Measurements from ENCODE around the gene PHLDB3.

PHLDB3 gene

DNA sequence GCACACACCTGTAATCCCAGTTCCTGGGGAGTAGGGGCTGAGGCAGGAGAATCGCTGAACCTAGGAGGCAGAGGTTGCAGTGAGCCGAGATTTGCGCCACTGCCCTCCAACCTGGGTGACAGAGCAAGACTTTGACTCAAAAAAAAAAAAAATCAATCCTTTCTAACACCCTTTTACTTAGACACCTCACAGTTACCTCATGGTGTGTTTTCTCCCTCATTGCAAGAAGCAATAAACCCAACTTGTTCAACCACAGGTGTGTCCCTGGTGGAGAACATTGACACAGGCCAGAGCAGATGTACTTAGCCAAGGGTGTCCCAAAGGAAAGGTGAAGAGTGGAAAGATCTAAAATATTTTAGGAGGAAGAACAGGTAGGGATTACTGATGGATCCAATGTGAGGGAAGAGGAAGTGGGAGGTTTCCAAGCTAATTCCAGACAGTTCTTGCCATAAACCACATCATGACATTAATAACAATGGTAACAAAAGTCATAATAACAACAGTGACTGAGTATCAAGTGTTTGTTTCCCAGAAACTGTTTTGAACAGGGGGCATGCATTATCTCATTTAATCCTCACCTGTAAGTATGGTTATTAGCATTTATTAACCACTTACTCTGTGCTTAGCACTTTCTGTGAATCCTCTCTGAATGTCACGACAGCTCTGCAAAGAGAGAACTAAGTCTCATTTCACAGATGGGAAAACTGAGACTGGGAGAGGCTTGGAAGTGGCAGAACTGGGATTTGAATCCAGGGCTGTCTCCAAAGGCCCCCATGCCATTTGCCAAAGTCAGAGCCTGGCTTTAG is 36.0 kb downstream of the PHLDB3 start:
- no peak for DNase-seq (ENCODE audit: low read depth)

- DNase-seq (ENCODE audit: low read depth): no peak
Measured at GRCh38 chr19:43467730-43468129, 36.8 kb downstream of the PHLDB3 start.

DNA sequence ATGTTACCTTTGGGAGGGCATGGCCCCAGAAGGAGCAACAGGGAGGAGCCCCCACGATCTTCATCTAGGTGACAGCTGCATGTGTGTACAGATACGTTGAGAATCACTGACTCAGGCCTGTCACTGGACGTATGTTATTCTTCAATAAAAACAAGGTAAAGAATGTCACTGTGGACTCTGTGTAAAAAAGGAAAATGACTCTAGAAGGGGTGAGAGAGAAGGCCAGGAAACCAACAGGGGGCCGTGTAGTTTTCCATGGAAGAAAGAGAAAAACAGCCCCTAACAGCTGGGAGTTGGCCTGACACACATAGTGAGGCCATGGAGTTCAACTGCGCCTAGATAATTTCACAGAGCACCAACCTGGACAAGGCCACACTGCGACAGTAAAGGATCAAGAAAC is 37.3 kb downstream of the PHLDB3 start:
- no peak for DNase-seq (ENCODE audit: low read depth)

DNA sequence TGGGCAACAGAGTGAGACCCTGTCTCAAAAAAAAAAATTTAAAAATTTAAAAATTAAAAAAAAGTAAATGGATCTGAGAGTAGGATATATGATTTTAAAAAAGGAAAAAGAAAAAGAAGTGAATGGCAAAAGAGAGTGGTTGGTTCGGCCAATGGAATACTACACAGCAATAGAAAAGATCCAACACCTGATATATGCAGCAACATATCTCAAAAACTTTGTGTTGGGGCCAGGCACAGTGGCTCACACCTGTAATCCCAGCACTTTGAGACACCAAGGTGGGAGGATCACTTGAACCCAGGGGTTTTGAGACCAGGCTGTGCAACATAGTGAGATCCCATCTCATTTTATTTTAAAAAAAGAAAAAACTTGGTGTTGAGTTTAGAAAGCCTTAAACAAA is 37.8 kb downstream of the PHLDB3 start:
- DNase-seq (ENCODE audit: low read depth): no peak

- DNase-seq (ENCODE audit: low read depth): no peak
Measured at GRCh38 chr19:43465468-43466120, 39.0 kb downstream of the PHLDB3 start, which contains the start of gene LYPD3. LYPD3 (minus strand) TSS chr19:43465608; CDS start chr19:43465571, 37 bp downstream.

GRCh38 chr19:43464134-43464775 is 40.3 kb downstream of the PHLDB3 start:
- DNase-seq (ENCODE audit: low read depth): peak; percentile 59

DNA sequence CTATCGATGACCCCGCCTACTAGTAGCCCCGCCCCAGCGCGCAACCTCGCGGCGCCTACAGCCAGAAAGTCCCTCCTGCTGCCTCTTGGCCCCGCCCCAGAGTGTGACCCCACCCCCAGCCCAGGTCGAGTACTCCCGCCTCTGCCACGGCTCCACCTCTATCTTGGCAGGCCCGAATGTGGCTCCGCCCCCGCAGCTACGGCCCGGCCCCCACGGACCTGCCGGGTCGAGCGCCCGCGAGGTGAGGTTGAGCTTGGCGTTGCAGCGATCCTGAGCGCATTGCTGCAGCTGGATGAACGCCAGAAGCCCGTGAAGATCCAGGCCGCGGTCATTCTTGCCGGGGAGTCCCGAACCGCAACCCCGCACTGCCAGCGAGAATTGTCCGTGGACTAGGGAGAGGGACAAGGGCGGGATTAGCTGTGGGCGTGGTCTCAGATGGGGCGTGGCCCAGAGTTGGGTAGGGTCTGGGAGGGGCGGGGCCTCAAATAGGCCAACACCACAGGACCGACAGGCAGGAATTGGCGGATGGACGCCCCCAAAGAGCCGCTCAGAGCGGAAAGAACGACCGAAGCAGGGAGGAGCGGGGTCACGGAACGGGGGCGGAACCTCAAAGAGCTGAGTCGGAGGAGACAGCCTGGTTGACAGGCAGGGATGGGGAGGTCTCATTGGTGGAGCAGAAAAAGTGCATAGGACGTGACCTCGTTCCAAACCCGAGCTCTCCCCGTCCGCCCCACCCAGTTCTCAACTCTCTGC is 41.0 kb downstream of the PHLDB3 start:
- peak; percentile 100 for DNase-seq (ENCODE audit: low read depth)

DNA sequence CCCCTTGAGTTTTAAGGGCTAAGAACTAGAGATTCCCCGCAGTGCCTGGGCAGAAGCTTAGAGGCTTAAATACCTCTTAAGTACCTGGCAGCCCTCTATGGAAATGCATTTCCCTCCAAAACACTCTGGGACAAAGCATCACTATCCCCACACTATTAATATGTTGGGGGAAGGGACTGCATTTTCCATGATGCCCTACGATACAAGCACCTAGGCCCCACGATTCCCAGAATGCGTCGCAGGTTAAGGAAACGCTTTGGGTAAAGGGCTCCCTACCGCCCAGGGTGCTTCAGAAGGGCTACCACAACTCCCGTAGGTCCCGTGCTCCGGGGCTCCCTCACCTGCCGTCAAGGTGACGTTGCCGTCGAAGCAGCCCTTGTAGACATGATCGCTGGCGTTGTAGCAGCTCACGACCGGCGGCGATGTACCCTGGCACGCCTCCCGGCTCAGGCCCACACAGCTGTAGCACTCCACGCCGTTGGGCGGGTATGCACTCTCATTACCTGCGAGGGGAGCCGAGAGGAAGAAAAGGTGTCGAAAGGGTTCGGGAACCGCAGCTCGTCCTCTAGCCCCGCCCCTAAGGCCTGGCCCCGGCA is 41.7 kb downstream of the PHLDB3 start:
- DNase-seq (ENCODE audit: low read depth): no peak

- DNase-seq (ENCODE audit: low read depth): no peak
Measured at GRCh38 chr19:43462383-43462782, 42.2 kb downstream of the PHLDB3 start.

DNA sequence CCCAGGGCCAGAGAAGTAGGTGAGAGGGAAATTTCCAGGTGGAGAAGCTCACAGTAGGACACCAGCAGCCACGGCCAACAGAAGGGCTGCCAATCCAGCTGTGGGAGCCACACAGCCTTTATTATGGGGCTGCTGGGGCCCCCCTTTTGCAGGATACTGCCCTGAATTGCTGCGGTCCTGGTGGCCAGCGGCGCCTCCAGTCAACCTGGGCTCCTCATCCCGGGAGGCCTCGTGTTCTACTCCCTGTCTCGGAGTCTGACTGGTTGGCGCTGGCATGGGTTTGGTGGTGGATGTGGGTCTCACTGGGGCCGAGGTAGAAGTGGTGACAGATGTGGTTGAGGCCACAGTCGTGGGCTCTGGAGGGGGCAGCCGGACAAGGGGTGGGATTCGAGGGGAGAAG is 43.2 kb downstream of the PHLDB3 start:
- DNase-seq (ENCODE audit: low read depth): no peak

- no peak for DNase-seq (ENCODE audit: low read depth)
Measured at GRCh38 chr19:43460362-43461016, 44.1 kb downstream of the PHLDB3 start.

DNA sequence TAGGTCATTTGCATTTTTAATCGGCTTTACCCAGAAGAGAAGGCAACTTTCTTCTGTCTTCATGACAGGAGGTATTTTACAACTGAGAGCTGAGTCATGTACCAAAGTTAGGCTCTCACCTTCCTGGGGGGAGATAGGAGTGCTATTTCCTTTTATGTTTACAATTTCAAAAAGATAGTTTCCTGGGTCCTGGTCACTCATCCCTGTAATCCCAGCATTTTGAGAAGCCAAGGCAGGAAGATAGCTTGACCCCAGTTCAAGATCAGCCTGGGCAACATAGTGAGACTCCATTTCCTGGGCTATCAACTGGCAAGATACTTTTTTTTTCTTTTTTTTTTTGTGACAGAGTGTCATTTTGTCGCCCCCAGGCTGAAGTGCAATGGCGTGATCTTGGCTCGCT is 46.7 kb downstream of the PHLDB3 start:
- no peak for DNase-seq (ENCODE audit: low read depth)

DNA sequence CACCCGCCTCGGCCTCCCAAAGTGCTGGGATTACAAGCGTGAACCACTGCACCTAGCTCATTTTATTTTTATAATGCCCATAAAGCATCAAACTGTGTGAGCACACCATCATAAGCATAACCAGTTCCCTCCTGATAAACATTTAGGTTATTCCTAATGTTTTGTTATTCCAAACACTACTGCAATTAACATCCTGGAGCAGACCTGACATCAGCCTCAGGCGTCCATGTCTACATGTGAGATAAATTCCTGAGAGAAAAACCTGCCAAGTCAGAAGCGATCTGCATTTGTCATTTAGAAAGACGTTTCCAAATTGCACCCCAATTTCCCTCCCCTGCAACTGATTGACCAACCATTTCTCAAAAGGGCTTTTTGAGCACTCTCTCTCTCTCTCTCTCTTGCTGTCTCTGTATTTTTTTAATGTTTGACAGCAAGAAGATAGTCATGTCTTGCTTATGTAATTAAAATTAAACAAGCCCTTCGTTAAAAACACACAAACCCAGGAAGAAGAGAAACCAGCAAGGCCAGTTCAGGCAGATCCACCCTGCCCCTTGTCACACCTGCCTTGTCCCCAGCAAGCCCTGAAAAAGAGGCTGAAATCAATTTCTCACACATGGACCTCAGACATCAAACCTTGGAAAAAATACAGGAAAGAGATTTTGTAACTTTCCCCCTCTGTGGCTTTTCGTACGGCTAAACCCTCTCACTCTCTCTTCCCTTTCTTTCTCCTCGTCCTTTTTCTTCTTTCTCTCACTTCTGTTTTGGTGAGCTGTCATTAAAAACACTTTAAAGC is 49.0 kb downstream of the PHLDB3 start:
- no peak for DNase-seq (ENCODE audit: low read depth)

DNA sequence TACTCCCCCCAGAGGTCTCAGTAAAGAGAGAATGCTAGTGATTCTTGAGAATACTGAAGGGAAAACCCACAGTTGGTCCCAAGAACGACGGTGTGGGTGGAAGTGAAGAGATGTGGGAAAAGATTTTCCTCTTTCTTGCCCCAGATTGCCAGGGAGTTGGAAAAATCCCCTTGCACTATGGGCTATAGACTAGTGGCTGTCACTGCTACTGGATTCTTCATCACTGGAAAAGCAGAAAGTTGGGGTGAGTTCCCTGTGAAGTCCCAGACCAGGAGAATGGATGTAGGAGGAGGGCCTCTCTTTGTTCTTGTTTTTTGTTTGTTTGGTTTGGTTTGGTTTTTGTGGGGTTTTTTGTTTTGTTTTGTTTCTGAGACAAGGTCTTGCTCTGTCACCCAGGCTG is 50.5 kb downstream of the PHLDB3 start:
- DNase-seq (ENCODE audit: low read depth): no peak

DNA sequence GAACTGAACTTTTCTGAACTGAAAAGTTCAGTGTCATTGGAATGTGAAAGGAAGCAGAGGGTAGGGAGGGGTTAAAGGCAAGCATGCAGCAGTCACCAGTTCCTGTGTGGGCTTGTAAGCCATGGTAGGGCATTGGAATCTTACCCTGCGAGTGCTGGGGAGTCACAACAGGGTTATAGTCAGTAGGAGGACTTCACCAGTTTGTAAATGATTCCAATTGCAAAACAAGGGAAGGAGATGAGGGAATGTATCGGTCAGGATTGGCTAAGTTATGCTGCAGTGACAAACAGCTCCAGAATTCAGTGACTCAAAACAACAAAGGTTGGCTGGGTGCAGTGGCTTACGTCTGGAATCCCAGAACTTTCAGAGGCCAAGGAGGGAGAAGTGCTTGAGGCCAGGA is 52.0 kb downstream of the PHLDB3 start:
- no peak for DNase-seq (ENCODE audit: low read depth)

DNA sequence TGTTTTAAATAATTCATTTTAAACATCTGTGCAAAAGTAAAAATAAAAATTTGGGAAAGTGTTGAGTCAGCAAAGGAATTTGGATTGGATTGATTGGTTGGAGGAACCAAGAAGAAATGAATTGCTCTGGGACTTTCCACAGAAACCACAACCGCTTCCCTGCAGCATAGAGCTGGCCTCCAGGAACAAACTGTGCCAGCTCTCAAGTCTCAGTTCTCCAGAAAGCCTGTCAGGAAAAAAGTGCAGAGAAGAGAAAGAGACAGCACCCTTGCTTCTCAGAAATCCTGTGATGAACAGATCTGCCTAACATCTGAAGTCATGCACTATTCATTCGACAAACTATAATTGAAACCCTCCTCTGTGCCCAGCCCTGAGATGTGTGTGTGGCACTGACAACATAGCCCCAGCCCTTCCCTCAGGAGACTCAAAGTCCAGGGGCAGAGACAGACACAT is 54.0 kb downstream of the PHLDB3 start:
- no peak for DNase-seq (ENCODE audit: low read depth)

- DNase-seq (ENCODE audit: low read depth): no peak
Measured at GRCh38 chr19:43447655-43448054, 56.9 kb downstream of the PHLDB3 start.

DNA sequence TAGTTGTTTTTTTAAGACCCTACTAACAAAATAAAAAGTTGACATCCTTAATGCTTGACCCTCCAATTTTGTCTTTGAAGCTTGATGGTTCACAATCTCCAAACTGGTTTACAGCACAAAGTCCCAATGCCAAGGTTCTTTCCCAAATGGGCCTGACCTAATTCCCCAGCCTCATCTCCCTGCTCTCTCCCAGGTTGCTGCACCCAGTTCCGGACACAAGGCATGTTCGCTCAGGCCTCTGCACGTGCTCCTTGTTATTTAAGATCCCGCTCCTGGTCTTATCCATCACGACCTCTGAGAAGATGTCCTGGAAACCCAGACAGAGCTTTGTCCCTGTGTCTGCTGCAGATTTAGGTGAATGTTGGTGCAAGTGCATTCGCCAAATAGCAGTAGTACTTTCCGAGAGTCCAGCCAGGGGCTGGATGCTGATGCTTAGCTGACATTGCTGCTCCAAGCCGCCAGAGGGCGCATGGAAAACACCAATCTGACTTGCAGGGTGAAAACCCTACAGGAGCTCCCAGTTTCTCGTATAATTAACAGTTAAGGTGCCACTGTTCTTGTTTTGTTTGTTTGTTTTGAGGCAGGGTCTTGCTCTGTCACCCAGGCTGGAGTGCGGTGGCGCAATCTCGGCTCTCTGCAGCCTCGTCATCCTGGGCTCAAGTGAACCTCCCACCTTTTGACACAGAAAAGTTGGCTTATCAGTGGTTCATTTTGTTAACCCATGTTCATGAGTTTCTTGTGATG is 57.6 kb downstream of the PHLDB3 start:
- peak; percentile 75 for DNase-seq (ENCODE audit: low read depth)

- no peak for DNase-seq (ENCODE audit: low read depth)
Measured at GRCh38 chr19:43445426-43445825, 59.1 kb downstream of the PHLDB3 start.

Data from activated T-helper 9 cell treated with anti-CD3 and anti-CD28 coated beads, Interleukin-2, amount 50 U/mL, for 16 hours (primary cell).